ENCODE data around the gene KCNQ1.

KCNQ1 gene

DNA sequence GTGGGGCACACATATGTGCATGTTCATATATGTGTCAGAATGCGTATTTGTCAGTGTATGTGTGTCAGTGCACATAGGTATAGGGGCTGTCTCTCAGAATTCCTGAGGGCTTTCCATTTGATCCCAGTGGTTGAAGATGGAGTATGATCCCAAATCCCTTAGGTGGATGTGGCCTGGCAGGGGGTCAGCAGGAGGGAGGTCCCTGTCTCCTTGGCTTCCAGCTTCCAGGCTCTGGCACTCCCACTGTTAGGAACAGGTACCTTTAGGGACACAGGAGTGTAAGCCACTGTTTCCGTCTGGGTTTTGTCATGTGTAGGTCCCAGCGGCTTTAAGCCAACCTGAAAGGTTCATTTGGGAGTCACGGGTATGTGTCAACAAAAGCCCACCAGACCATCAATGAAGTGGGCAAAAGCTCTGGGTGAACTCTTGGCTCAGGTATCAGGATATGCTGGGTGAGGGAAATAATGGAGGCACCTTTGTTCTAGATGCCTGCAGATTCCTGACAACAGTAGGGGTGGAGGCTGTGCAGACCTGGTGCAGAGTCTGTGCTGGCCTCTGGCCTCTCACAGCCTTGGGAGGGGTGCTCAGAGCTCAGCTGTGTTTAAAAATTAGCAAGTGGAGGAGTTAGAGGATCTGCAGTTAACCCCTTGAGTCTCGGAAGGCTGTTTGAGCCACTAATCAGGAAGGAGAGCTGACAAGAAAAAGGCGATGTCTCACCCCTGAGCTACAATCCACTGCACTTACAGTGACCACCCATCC lies 246.0 kb downstream of the KCNQ1 start:
- TF ChIP-seq GATA1 (IDR thresholded peaks at IDR 0.05; ENCODE audit: low read depth, low read length) (no peak), POLR2A (IDR thresholded peaks at IDR 0.05; ENCODE audit: low read length) (no peak)
- no peak for DNase-seq

DNA sequence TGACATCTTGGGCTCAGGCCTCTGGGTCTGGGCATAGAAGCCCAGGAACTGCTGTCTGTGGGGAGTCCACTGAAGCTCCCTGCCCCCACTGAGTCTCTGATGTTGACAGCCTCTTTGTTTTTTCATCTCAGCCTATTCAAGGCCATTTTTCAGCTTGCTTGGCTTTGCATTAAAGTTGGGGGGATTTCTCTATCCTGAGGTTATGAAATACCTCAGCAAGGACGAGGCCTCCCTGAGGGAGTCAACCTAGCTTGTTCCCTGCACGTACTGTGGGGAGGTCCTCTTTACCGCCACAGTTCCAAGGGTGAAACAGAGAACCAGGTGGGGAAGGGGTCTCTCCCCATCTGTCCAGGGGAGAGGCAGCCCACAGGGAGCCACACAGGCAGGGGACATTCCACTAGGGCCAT lies 246.6 kb downstream of the KCNQ1 start:
- TF ChIP-seq GATA1 (IDR thresholded peaks at IDR 0.05; ENCODE audit: low read depth, low read length) (no peak), POLR2A (IDR thresholded peaks at IDR 0.05; ENCODE audit: low read length) (no peak)
- no peak for DNase-seq

DNA sequence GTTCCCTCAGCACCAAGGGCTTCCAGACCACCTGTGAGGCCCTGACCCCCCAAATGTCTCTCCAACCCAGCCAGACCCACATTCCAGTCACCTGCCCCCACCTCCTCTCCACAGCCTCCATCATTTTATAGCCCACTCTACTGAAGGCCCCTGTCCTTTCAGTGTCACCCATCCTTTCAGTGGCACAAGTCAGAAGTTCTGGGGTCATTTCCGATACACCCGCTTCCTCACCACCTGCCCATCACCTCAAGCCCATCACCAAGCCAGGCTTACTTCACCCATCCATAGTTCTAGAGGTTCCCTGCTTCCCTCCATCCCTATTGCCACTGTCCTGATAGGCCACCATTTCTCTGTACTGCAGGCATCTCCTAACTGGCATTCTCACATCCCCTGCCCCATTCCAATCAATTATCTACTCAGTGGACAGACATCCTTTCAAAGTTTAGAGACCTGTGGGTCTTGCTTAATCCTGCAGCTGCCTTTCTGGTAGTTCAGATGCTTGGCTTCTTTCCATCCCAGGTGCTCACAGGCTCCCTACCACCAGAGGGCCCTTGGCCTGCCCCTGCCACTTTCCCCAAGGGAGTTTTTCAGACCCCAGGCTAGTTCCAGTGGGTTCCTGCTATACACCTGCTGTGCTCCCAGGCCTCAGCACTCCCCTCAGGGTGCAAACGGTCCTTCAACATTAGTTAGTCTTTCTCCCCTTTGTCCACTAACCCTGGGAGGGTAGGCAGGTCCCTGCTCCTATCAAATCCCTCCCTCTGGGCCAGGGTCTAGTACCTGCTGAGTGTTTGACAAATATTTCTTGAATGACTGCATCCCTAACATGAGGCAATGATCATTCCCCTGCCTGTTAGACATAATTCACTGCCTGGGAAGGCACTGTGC lies 247.4 kb downstream of the KCNQ1 start:
- TF ChIP-seq GATA1 (IDR thresholded peaks at IDR 0.05; ENCODE audit: low read depth, low read length) (no peak), POLR2A (IDR thresholded peaks at IDR 0.05; ENCODE audit: low read length) (no peak)
- peak in 1 of 2 experiments; percentile 13 for DNase-seq

DNA sequence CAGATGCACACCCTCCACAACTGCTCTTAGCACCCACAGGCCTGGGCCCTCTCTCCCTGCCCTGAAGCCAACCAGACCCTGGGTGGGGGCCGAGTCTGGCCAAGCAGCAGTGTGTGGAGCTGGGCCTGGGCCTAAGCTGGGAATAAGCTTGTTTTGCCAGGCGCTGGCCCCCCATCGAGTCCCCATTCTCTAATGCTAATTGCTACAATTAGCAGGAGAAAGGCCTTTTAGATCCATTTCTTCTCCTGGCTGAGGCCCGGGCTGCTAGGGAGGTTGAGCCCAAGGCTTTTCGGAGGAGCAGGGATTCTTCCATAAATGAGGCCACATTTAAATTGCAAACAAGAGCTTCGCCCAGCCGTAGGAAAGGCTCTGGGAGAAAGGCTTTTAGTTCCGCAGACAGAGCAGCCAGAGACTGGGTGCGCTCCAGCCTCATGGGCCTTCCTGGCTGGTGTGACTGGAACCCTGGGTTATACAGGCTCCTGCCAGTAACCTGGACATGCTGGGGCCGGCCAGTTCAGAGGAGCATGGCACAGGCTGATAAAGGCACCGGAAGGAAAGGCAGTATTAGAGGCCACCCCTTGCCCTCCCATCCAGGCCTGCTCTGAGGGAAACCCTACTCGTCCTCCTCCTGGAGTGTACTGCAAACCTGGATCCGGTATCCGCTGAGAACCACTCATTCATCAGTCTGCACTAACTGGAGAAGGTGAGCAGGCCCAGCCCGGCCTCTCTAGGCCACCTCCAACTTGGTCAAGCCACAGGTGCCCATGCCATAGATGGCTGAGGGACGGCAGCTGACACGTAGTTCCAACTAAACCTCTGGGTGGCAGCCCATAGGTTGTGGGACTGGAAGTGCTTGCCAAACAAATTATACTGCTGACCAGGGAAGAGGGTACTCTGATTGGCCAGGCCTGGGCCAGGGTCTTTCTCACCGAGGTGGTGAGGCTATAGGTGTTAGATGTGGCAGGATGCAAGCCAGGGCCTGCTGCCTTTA lies 248.8 kb downstream of the KCNQ1 start:
- DNase-seq: no peak
- no peak for TF ChIP-seq POLR2A (IDR thresholded peaks at IDR 0.05; ENCODE audit: low read length)
- no peak for TF ChIP-seq GATA1 (IDR thresholded peaks at IDR 0.05; ENCODE audit: low read depth, low read length)

DNA sequence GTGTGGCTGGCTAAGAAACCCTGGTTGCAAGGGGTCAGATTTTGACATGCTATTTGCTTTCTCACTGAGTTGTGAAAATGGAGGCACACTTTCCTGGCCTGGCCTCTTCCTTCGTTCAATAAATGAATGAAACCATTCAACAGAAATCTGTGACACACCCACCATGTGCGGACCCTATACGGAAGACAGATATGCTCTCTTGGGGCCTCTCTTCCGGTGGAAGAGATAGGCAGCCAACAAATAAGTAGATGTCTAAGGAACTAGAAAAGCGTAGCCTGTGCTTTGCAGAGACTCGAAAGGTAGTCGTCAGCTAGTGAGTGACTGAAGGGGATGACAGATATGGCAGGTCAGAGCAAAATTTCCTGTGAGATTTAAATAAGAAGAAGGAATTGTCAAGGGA lies 249.7 kb downstream of the KCNQ1 start:
- DNase-seq: no peak

DNA sequence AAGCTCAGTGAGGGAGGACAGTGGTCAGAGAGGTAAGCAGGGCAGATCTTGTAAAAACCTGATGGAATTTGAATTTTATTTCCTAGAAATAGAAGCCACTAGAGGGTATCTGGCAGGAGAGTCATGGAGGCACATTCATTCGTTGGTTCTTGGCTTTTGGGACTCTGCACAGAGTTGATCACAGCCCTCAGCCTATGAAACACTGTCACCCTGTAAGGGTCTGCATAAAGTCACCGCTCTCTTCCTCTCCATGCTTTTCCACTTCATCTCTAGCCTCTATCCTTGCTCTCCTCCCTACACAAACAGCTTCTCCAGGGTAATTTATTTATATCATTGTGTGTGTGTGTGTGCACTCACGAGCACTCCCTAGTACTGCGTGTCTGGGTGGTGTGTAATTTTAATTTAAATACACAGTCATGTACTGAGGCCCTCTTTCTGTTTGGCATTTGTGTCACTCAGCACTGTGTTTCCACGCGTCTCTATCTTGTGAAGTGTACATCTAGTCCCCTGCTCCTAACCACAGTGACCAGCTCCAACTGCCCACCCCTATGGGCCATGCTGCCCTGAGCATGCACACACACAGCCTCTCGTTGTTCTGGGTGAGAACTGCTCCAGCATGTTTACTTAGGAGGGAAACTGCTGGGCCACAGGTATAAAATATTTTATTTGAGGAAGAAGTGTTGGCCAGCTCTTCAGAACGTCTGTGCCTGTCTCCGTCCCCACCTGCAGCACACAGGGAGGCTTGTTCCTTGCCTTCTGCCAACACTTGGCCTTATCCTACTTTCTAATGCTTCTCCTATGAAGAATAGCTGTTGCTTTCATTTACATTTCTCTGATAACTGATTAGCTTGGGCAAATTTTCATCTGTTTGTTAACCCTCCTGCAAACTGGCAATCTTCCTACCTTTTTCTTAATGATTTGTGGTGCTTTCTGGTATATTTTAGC lies 250.5 kb downstream of the KCNQ1 start:
- DNase-seq: no peak
- TF ChIP-seq GATA1 (IDR thresholded peaks at IDR 0.05; ENCODE audit: low read depth, low read length) (no peak), POLR2A (IDR thresholded peaks at IDR 0.05; ENCODE audit: low read length) (no peak)

More for the DNA sequence above, 249.7 kb downstream of the KCNQ1 start:
- TF ChIP-seq POLR2A (IDR thresholded peaks at IDR 0.05; ENCODE audit: low read length) (no peak), GATA1 (IDR thresholded peaks at IDR 0.05; ENCODE audit: low read depth, low read length) (no peak)

DNA sequence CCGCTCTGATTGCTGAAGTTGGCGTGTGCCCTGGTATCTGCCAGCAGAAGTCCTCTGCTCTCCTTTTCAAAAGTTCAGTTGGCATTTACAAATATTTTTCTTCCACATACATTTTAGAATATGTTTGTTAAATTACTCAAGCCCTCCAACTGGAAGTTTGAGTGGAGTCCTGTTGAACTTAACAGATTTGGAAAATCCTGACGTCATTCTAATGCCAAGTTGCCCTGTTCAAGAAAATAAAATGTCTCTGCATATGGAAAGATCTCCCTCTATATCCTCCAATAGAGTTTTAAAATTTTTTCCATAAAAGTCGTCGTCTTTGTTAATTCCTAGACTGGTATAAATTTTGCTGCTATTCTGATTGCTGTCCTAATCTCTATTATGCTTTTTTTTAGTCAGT lies 251.6 kb downstream of the KCNQ1 start:
- DNase-seq: no peak
- TF ChIP-seq POLR2A (IDR thresholded peaks at IDR 0.05; ENCODE audit: low read length) (no peak), GATA1 (IDR thresholded peaks at IDR 0.05; ENCODE audit: low read depth, low read length) (no peak)

DNA sequence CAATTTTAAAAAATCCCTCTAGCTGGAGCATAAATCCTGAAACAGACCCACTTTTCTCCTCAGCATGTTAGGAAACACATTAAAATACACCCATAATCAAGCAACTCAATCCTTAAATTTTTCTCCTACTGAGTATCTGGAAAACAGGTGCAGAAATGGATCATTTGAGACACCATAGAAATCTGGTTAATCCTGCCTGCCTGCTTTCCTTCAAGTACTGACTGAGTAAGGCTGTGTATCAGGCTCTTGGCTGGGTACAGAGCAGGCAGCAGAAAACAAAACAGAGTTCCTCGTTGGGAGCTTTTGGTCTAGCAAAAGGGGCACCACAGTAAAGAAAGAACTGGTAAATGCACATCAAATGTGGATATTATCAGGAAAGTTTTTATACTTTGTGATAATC lies 253.1 kb downstream of the KCNQ1 start:
- DNase-seq: no peak
- TF ChIP-seq POLR2A (IDR thresholded peaks at IDR 0.05; ENCODE audit: low read length): no peak
- TF ChIP-seq GATA1 (IDR thresholded peaks at IDR 0.05; ENCODE audit: low read depth, low read length): no peak

DNA sequence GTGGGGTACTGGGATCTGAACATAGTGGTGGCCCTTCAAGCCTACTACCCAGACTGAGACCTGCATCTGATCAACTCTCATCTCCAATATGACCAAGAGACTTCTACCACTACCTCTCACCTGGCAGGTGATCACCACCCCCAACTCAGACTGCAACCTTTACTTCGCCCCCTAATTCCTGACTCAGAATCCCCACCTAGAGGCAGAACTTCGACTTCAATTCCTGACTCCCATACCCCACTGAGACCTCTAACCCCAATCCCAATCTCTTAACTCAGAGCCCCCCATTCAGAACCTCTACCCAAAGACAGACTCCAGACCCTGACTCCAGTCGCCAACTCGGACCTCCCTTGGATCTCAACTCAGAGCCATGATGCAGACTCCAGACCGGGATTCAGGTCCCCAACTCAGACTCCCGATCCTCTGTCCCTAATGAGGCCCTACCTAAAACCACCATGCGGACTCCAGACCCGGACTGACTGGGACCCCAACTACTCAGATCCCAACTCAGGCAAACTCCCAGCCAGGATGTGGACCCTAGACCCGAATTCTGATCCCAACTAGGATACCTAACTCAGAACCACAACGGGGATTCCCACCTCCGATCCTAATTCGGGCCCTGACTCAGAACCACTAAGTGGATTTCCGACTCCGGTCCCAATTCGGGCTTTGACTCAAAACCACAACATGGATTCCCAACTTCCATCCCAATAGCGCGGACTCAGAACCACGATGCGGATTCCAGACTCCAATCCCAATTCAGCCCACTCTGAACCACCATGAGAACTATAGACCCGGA lies 253.8 kb downstream of the KCNQ1 start:
- no peak for DNase-seq
- TF ChIP-seq POLR2A (IDR thresholded peaks at IDR 0.05; ENCODE audit: low read length): no peak
- TF ChIP-seq GATA1 (IDR thresholded peaks at IDR 0.05; ENCODE audit: low read depth, low read length): no peak

DNA sequence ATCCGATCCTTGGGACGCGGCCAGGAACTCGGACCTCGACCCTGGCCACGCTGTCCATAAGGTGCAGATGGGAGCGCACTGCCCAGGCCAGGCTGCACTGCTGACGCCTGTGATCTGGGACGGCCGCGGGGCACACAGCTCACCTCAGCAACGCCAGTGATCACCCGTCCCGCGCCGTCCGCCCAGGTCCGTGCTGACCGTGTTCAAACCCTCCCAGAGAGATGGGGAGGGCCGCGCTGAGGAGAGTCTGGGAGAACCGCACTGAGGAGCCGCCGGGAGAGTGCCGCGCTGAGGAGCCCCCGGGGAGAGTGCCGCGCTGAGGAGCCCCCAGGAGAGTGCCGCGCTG lies 254.3 kb downstream of the KCNQ1 start:
- DNase-seq: peak; percentile 55 to 61
- TF ChIP-seq POLR2A (IDR thresholded peaks at IDR 0.05; ENCODE audit: low read length) (no peak), GATA1 (IDR thresholded peaks at IDR 0.05; ENCODE audit: low read depth, low read length) (no peak)

DNA sequence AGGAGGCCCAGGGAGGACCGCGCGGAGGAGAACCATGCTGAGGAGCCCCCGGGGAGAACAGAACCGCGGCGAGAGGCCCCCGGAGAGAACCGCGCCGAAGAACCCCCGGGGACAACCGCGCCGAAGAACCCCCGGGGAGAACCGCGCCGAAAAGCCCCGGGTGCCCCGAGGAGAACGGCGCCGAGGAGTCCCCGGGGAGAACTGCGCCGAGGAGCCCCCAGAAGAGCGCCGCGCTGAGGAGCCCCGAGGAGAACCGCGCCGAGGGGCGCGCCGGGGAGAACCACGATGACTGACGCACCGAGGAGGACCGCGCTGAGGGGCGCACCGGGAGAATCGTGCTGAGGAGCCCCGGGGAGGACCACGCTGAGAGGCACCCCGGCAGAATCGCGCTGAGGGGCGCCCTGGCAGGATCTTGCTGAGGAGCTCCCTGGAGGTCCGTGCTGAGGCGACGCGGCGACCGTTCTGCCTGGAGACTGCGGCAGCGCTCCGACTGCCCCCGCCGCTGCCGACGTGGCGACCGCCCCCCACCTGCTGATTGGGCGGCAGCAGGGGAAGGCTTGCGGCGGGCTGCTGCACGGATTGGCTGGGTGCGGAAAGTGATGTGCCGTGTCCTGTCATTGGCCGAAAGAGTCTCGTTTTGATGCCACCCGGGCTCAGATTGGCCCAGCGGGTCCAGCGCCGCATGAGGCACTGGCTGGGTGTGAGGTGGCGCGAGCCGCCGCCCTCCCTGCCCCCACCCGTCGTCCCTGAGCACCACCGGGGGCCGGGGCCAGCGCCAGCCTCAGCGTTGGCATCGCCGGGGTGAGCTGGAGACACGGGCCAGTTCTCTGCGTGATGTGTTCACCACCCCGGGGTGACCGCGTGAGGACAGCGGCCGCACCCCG lies 255.0 kb downstream of the KCNQ1 start, which contains the start of gene KCNQ1OT1:
TSS of gene KCNQ1OT1 (minus strand) at position 464 of the 884 bp plus-strand sequence.
- TF ChIP-seq POLR2A (IDR thresholded peaks at IDR 0.05; ENCODE audit: low read length) (peak; percentile 94), GATA1 (IDR thresholded peaks at IDR 0.05; ENCODE audit: low read depth, low read length) (no peak)

More for the DNA sequence above, 255.0 kb downstream of the KCNQ1 start, which contains the start of gene KCNQ1OT1:
- peak; percentile 95 to 96 for DNase-seq
